Activated CD4-positive, alpha-beta memory T cell treated with anti-CD3 and anti-CD28 coated beads, Interleukin-2, amount 10 ng/mL, durations not matched to agents 7 days and 5 days (primary cell): Measurements from ENCODE around the gene CDKN2AIPNL. TPM values are rescaled to one million over a fixed set of nuclear protein-coding genes. Genes with fewer than 3 reads are reported as not detected.

Experiments
- CTCF ChIA-PET: fragments of 350-600 bp; sonication (Branson Sonifier 250); formaldehyde crosslinking; loops from one replicate; lab custom pipeline; 2021; ENCODE audit warnings: antibody characterized with exemption, inconsistent platforms; lab: Charles Lee
- POLR2A ChIA-PET: fragments of 350-600 bp; sonication (Branson Sonifier 250); formaldehyde crosslinking; loops from one replicate; lab custom pipeline; 2021; ENCODE audit warnings: antibody characterized with exemption; lab: Charles Lee
- DNase-seq: peaks from one replicate; pipeline ENCODE4 v3.0.0-alpha.2; 2020
- H3K27ac Mint-ChIP-seq: one replicate; pipeline ENCODE4 v1.8.0; 2021; ENCODE audit warnings: mild to moderate bottlenecking, mixed read lengths
- H3K27me3 Mint-ChIP-seq: one replicate; pipeline ENCODE4 v1.8.0; 2021; ENCODE audit warnings: mixed read lengths
- H3K36me3 Mint-ChIP-seq: one replicate; pipeline ENCODE4 v1.8.0; 2021; ENCODE audit warnings: low read depth, mixed read lengths
- H3K4me1 Mint-ChIP-seq: one replicate; pipeline ENCODE4 v1.8.0; 2021; ENCODE audit warnings: mixed read lengths
- H3K4me3 Mint-ChIP-seq: one replicate; pipeline ENCODE4 v1.8.0; 2021; ENCODE audit warnings: mild to moderate bottlenecking, mixed read lengths
- H3K9me3 Mint-ChIP-seq: one replicate; pipeline ENCODE4 v1.8.0; 2021; ENCODE audit warnings: mixed read lengths
- total RNA-seq, 2 experiments: library from RNA; stranded (reverse); gene quantifications; one replicate each; pipeline ENCODE4 v1.2.3, GENCODE V29; 2021

The CDKN2AIPNL gene, protein sequence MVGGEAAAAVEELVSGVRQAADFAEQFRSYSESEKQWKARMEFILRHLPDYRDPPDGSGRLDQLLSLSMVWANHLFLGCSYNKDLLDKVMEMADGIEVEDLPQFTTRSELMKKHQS
- total RNA-seq: 10 to 100 TPM; 23.4 to 23.5 TPM

DNA sequence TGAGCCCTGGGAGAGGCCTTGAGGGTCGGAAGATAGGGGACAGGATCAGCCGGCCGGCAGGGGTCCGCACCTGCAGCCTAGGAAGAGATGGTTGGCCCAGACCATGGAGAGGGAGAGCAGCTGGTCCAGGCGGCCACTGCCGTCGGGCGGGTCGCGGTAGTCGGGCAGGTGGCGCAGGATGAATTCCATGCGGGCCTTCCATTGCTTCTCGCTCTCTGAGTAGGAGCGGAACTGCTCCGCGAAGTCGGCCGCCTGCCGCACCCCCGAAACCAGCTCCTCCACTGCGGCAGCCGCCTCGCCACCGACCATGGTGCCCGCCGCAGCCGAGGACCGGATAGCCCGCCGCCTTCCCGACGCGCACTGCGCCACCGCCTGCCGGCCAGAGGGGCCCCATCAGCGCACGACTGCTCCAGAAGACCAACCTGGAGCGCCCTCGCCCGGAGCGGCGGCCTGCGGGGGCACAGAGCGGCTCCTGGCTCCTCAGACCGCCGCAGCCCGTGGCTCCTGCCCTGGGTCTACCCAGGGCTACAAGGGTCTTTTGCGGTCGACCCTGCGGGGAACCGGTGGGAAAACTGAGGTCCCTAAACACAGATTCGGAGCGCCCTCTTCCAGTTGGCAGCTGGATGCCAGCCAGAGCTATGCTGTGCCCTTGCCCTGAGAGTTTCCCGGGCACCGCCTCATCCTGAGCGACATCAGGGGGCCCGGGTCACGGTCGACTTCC is at the start of gene CDKN2AIPNL:
CDKN2AIPNL (minus strand) TSS at position 336 of the 721 bp plus-strand sequence; CDS start at position 309, 27 bp downstream.
- H3K27ac Mint-ChIP-seq: peak within 1 kb of the TSS; percentile 84
- ChIA-PET CTCF (interaction anchor here (0.6 to 5.4 kb wide), 39 partner anchors 16 to 358 kb away, joined by 3 to 38 read pairs (median 4); partner anchors contain the start of genes PPP2CA and UBE2B), POLR2A (interaction anchor here (0.6 to 3.7 kb wide), 29 partner anchors 15 to 493 kb away, joined by 3 to 70 read pairs (median 5); partner anchors contain the start of genes C5orf24, CDKL3, JADE2 and PCBD2)
- no peaks in the 10 kb centered on the region for H3K27me3 Mint-ChIP-seq
- no peaks in the 10 kb centered on the region for H3K9me3 Mint-ChIP-seq
- H3K36me3 Mint-ChIP-seq: peaks cover 2% of the 10 kb centered on the region
- peak; percentile 91 for DNase-seq
- H3K4me3 Mint-ChIP-seq: peak within 1 kb of the TSS; percentile 96
- peaks cover 36% of the 10 kb centered on the region for H3K4me1 Mint-ChIP-seq

DNA sequence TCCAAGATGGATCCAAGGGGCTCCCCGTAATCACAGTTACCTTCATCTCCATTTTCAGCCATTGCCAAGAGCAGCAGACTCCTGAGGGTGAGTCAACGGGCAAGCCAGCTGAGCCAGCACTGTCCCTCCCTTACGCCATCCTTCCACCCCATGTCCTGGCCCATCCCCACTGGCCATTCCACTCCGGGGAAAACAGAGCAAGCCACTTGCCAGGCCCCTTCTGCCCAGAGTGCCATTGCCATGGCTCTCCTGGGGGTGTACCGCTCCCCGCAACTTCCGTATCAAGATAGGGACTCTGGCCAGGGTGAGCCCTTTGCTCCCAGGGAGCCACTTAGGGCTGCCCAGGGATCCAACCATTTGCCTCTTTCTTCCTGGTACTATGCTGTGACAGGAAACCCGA is 48.9 kb upstream of the CDKN2AIPNL start:
- POLR2A ChIA-PET: no interaction called here
- Mint-ChIP-seq H3K27me3 (peaks cover 10% of the 10 kb centered on the region), H3K4me3 (no peak overlapping the region), H3K4me1 (peaks cover 3% of the 10 kb centered on the region), H3K36me3 (no peaks in the 10 kb centered on the region), H3K27ac (no peak overlapping the region), H3K9me3 (no peaks in the 10 kb centered on the region)
- CTCF ChIA-PET: no interaction called here
- DNase-seq: no peak

DNA sequence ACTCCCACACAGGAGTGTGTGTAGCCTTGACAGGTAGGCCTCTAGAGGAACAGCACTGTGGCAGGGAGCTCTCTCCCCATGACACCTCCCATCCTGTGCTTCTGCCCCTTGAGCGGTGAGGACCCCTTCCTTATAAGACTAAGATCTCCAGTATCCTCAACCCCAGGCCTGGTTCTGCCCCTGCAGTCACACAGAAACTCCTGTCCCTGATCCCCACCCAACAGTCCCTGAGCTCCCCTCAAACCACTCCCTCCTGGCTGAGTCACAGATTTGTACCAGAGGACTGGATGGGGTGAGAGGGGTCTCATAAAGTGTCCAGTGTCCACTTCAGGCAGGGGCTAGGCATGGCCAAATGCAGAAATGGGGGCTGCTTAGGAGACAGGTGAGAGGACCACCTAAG is 47.8 kb upstream of the CDKN2AIPNL start:
- peaks cover 10% of the 10 kb centered on the region for H3K27me3 Mint-ChIP-seq
- H3K4me3 Mint-ChIP-seq: no peak overlapping the region
- no peaks in the 10 kb centered on the region for H3K4me1 Mint-ChIP-seq
- no peaks in the 10 kb centered on the region for H3K36me3 Mint-ChIP-seq
- no peak for DNase-seq
- H3K9me3 Mint-ChIP-seq: no peaks in the 10 kb centered on the region
- CTCF ChIA-PET: no interaction called here
- no peak overlapping the region for H3K27ac Mint-ChIP-seq
- POLR2A ChIA-PET: interaction anchor here (1.0 kb wide), 1 partner anchor 149 kb away, joined by 3 read pairs; no protein-coding TSS in a partner anchor

DNA sequence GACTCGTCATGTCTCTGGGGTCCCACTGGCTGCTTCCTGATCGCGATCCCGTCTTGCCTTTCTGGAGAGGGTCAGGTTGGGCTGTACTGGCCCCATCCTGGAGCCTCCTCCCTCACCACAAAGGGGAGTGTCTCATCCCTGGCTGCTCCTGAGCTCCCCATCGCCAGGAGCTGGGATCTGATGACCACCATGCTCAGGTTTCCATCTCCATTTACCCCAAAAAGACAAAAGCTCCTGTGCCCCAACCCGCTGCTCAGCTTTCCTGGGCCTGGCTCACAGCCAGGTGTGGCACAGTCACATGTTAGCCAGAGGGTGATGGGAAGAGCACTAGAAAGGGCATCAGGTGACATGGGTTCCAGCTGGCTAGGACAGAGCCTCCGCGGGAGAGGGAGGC is 47.3 kb upstream of the CDKN2AIPNL start:
- Mint-ChIP-seq H3K27ac (no peak overlapping the region), H3K4me3 (no peak overlapping the region), H3K36me3 (no peaks in the 10 kb centered on the region), H3K9me3 (no peaks in the 10 kb centered on the region), H3K4me1 (no peaks in the 10 kb centered on the region), H3K27me3 (peaks cover 10% of the 10 kb centered on the region)
- POLR2A ChIA-PET: interaction anchor here (1.0 kb wide), 1 partner anchor 150 kb away, joined by 3 read pairs; no protein-coding TSS in a partner anchor
- CTCF ChIA-PET: no interaction called here
- DNase-seq: no peak

DNA sequence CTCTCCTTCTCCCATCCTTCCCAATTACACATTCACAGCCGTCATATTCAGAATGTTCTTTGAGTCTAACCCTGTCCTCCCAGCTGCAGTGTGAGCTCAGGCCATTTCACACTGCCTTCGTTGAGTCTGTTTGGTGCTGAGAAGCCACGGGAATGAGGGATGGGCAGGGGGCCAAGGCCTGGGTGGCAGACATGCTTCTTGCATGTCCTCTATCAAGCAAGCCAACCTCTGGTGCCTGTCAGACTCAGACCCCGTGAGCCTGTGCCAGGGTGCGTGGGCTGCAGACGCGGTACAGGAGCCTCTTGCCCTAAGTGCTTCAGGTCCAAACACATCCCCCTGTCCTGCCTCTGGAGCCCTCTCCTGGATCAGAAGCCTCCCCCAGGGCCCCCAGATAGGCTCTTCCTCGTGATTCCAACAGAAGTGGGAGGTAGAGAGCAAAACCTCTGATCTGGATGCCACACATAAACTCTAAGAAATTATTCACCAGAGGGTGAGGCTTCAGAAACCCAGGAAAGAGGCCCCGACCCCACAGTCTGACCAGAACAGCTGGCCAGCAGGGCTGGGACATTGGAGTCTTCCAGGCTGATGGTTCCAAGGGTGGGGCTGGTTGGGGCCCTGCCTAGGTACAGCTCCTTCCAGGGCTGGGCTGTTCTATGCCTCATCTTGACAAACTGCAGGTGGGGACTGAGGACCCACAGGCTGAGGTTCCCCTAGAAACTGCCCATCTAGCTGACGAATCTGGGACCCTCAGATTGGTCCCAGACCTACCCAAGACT is 46.7 kb upstream of the CDKN2AIPNL start:
- DNase-seq: no peak
- Mint-ChIP-seq H3K9me3 (no peaks in the 10 kb centered on the region), H3K36me3 (no peaks in the 10 kb centered on the region), H3K4me3 (no peak overlapping the region), H3K27me3 (peaks cover 10% of the 10 kb centered on the region), H3K27ac (no peak overlapping the region), H3K4me1 (no peaks in the 10 kb centered on the region)
- POLR2A ChIA-PET: no interaction called here
- CTCF ChIA-PET: interaction anchor here (0.5 kb wide), 1 partner anchor 69 kb away, joined by 3 read pairs; no protein-coding TSS in a partner anchor

DNA sequence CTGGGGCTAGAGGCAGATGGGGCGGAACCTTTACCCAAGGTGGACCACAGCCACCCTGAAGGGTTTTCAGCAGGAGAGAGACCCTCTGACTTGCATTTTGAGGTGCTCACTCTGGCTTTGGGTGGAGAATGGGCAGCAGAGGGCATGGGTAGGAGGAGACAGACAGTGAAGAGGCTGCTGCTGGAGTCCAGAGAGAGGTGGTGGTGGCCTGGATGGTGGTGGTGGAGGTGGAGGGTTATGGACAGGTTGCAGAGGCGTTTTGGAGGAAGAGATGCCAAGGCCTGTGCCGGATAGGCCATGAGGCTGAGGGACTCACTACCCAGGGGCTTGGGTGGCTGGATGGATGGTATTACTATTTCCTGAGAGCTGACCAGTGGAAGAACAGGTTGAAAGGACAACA is 46.1 kb upstream of the CDKN2AIPNL start:
- Mint-ChIP-seq H3K27me3 (peaks cover 10% of the 10 kb centered on the region), H3K4me1 (no peaks in the 10 kb centered on the region), H3K4me3 (no peak overlapping the region), H3K36me3 (no peaks in the 10 kb centered on the region), H3K27ac (no peak overlapping the region), H3K9me3 (no peaks in the 10 kb centered on the region)
- POLR2A ChIA-PET: no interaction called here
- no peak for DNase-seq
- CTCF ChIA-PET: no interaction called here

DNA sequence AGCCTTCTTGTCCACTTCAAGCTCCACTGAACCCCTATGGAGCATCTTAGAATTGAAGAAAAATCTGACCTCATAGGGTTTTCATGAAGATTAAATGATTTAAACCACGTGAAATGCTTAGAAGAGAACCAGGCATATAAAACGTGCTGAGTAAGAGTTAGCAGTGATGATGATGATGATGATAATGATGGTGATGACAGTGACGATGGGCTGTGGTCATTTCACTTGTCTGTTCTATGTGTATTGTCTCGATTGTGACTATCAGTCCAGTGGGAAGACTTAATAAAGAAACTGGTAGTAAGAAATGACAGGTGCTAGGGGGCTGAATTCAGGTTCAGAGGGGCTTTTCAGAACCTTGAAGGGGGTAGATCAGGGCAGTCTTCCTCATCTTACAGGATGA is 45.1 kb upstream of the CDKN2AIPNL start:
- Mint-ChIP-seq H3K4me3 (no peak overlapping the region), H3K27ac (no peak overlapping the region), H3K27me3 (peaks cover 10% of the 10 kb centered on the region), H3K4me1 (no peaks in the 10 kb centered on the region), H3K36me3 (no peaks in the 10 kb centered on the region), H3K9me3 (no peaks in the 10 kb centered on the region)
- DNase-seq: no peak
- CTCF ChIA-PET: no interaction called here
- POLR2A ChIA-PET: no interaction called here

DNA sequence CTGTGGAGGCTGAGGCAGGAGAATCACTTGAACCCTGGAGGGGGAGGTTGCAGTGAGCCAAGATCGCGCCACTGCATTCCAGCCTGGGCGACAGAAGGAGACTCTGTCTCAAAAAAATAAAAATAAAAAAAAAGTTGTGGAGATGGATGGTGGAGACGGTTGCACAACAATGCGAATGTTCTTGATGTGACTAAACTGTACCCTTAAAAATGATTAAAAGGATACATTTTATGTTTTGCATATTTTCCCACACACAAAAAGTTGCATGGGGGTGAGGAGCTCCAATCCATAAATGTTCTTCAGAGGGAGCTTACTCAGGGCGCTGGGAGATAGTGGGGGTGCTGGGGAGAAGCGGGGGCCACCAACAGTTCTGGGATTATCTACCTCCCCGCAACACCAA is 43.8 kb upstream of the CDKN2AIPNL start:
- no peaks in the 10 kb centered on the region for H3K4me1 Mint-ChIP-seq
- no peaks in the 10 kb centered on the region for H3K36me3 Mint-ChIP-seq
- peaks cover 7% of the 10 kb centered on the region for H3K27me3 Mint-ChIP-seq
- DNase-seq: no peak
- H3K9me3 Mint-ChIP-seq: no peaks in the 10 kb centered on the region
- ChIA-PET POLR2A (interaction anchor here (1.2 kb wide), 1 partner anchor 11 kb away, joined by 4 read pairs; no protein-coding TSS in a partner anchor), CTCF (no interaction called here)
- H3K27ac Mint-ChIP-seq: no peak overlapping the region
- H3K4me3 Mint-ChIP-seq: no peak overlapping the region

DNA sequence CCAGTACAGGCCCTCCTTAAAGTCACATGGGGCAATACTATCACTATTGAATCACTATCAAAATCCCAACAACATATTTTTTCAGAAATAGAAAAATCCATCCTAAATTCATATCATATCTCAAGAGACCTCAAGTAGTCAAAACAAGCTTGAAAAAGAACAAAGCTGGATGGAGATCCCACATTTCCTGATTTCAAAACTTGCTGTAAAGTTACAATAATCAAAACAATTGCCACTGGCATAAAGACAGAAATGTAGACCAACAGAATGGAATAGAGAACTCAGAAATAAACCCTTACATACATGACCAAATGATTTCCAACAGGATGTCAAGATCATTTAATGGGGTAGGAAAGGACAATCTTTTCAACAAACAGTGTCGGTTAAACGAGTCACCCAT is 41.3 kb upstream of the CDKN2AIPNL start:
- H3K4me1 Mint-ChIP-seq: no peaks in the 10 kb centered on the region
- H3K4me3 Mint-ChIP-seq: no peak overlapping the region
- no peaks in the 10 kb centered on the region for H3K36me3 Mint-ChIP-seq
- DNase-seq: no peak
- no peaks in the 10 kb centered on the region for H3K9me3 Mint-ChIP-seq
- ChIA-PET CTCF (interaction anchor here (1.3 kb wide), 1 partner anchor 9 kb away, joined by 3 read pairs; no protein-coding TSS in a partner anchor), POLR2A (no interaction called here)
- no peak overlapping the region for H3K27ac Mint-ChIP-seq
- peaks cover 7% of the 10 kb centered on the region for H3K27me3 Mint-ChIP-seq

DNA sequence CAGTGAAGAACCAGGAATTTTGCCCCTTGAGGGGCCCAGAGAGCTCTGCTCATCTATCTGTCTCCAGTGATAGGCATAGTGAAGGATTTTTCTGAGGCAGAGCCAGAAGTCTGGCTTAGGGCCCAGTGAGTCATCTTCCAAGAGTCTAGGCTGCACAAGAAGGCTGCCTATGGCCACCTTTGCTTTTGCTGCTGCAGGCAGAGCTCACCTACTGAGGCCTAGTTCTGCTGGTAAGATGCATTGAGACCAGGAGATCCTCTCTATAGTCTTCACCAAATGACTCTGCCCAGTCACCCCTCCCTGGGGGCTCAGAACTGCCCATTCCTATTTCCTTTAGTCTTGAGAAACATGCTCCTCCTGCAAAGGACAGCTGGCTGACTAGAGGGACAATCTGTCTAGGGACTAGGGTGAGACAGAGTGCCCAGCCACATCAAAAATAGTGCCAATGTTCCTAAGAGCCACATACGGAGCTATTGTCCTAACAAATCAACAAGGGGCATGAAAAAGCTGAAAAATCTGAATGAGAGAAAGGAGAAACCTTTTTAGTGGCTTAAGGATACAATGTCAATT is 40.3 kb upstream of the CDKN2AIPNL start:
- CTCF ChIA-PET: interaction anchor here (1.3 kb wide), 1 partner anchor 10 kb away, joined by 3 read pairs; no protein-coding TSS in a partner anchor
- Mint-ChIP-seq H3K36me3 (no peaks in the 10 kb centered on the region), H3K4me3 (no peak overlapping the region), H3K4me1 (no peaks in the 10 kb centered on the region), H3K9me3 (no peaks in the 10 kb centered on the region), H3K27ac (no peak overlapping the region), H3K27me3 (peaks cover 7% of the 10 kb centered on the region)
- POLR2A ChIA-PET: no interaction called here
- no peak for DNase-seq

DNA sequence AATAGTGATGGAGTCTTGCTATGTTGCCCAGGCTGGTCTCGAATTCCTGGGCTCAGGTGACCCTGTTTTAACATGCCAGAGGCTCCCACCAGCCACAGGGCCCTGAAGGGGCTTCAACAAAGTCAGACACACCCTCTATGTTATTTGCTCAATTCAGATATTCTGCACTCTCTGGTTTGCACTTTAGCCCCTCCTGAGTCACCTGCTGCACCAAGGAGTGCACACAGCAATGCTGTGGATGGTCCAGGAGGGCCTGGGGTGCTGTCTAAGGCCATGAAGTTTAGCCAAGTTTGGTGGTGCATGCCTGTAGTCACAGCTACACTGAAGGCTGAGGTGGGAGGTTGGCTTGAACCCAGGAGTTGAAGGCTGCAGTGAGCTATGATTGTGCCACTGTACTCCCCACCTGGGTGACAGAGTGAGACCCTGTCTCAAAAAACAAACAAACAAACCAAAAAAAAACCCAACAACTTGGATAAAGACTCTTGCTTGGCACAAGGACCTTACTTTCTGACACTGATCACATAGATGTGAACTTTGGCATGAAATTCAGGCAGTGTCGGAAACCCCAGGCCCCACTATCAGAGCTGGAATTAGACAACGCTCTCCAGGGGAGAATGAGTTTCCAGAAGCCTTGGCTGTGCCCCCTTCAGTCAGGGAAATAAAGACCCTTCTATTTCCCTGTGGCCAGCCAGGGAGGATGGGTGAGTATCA is 39.7 kb upstream of the CDKN2AIPNL start:
- H3K9me3 Mint-ChIP-seq: no peaks in the 10 kb centered on the region
- no peak for DNase-seq
- H3K27me3 Mint-ChIP-seq: peaks cover 4% of the 10 kb centered on the region
- no peak overlapping the region for H3K4me3 Mint-ChIP-seq
- H3K27ac Mint-ChIP-seq: no peak overlapping the region
- H3K36me3 Mint-ChIP-seq: no peaks in the 10 kb centered on the region
- CTCF ChIA-PET: no interaction called here
- no peaks in the 10 kb centered on the region for H3K4me1 Mint-ChIP-seq
- POLR2A ChIA-PET: no interaction called here

DNA sequence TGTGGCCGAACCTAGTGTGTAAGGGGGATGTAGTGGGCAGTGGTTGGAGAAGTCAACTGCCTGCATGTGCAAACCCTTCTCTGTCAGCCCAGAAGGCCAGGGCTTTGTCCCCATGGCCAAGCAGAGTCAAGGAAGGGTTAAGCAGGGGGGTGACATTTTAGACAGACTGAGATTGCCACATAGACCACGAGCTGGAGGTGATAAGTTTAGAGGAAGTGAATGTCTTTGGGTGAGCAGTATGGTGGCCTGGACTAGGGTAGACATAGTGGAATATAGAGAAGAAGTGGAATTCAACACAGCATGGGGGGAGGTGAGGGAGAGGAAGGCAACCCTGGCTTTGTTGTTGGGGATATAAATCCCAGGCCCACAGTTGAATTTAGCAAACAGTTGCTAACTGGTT is 38.7 kb upstream of the CDKN2AIPNL start:
- no peak for DNase-seq
- H3K27me3 Mint-ChIP-seq: no peaks in the 10 kb centered on the region
- no peaks in the 10 kb centered on the region for H3K4me1 Mint-ChIP-seq
- H3K9me3 Mint-ChIP-seq: no peaks in the 10 kb centered on the region
- no peaks in the 10 kb centered on the region for H3K36me3 Mint-ChIP-seq
- POLR2A ChIA-PET: no interaction called here
- no peak overlapping the region for H3K27ac Mint-ChIP-seq
- H3K4me3 Mint-ChIP-seq: no peak overlapping the region
- CTCF ChIA-PET: no interaction called here
